Stimulated activated naive CD8-positive, alpha-beta T cell treated with anti-CD3 and anti-CD28 coated beads, Interleukin-15, Interleukin-2, amounts not matched to agents 100 ng/mL and 50 ng/mL, for 24 hours (primary cell): ENCODE data around the gene PTPRK.

Source experiments
- H3K27ac Mint-ChIP-seq: one replicate; pipeline ENCODE4 v1.8.0; 2021; ENCODE audit warnings: mild to moderate bottlenecking, mixed read lengths
- H3K27me3 Mint-ChIP-seq: one replicate; pipeline ENCODE4 v1.8.0; 2021; ENCODE audit warnings: mixed read lengths
- H3K36me3 Mint-ChIP-seq: one replicate; pipeline ENCODE4 v1.8.0; 2021; ENCODE audit warnings: low read depth, mixed read lengths
- H3K4me1 Mint-ChIP-seq: one replicate; pipeline ENCODE4 v1.8.0; 2021; ENCODE audit warnings: low read depth, mixed read lengths
- H3K4me3 Mint-ChIP-seq: one replicate; pipeline ENCODE4 v1.8.0; 2021; ENCODE audit warnings: mild to moderate bottlenecking, mixed read lengths
- H3K9me3 Mint-ChIP-seq: one replicate; pipeline ENCODE4 v1.8.0; 2021; ENCODE audit warnings: mixed read lengths

PTPRK gene

GRCh38 chr6:128351255-128351514 is 169.2 kb downstream of the PTPRK start:
- Mint-ChIP-seq H3K36me3 (no peaks in the 10 kb centered on the region), H3K27me3 (no peaks in the 10 kb centered on the region), H3K27ac (no peak overlapping the region), H3K9me3 (no peaks in the 10 kb centered on the region), H3K4me3 (no peak overlapping the region), H3K4me1 (no peaks in the 10 kb centered on the region)

GRCh38 chr6:128350416-128351254 is 169.8 kb downstream of the PTPRK start:
- H3K27ac Mint-ChIP-seq = no peak overlapping the region
- H3K27me3 Mint-ChIP-seq = no peaks in the 10 kb centered on the region
- H3K4me1 Mint-ChIP-seq = no peaks in the 10 kb centered on the region
- no peaks in the 10 kb centered on the region for H3K9me3 Mint-ChIP-seq
- no peaks in the 10 kb centered on the region for H3K36me3 Mint-ChIP-seq
- H3K4me3 Mint-ChIP-seq = no peak overlapping the region

- H3K4me3 Mint-ChIP-seq = no peak overlapping the region
- peaks cover 5% of the 10 kb centered on the region for H3K27me3 Mint-ChIP-seq
- no peaks in the 10 kb centered on the region for H3K9me3 Mint-ChIP-seq
- no peak overlapping the region for H3K27ac Mint-ChIP-seq
- no peaks in the 10 kb centered on the region for H3K36me3 Mint-ChIP-seq
- H3K4me1 Mint-ChIP-seq = no peaks in the 10 kb centered on the region
These were observed 173.3 kb downstream of the PTPRK start for GRCh38 chr6:128347123-128347522.

GRCh38 chr6:128346569-128346968 is 173.8 kb downstream of the PTPRK start:
- no peaks in the 10 kb centered on the region for H3K36me3 Mint-ChIP-seq
- H3K27me3 Mint-ChIP-seq = peaks cover 5% of the 10 kb centered on the region
- H3K4me1 Mint-ChIP-seq = no peaks in the 10 kb centered on the region
- no peaks in the 10 kb centered on the region for H3K9me3 Mint-ChIP-seq
- H3K4me3 Mint-ChIP-seq = no peak overlapping the region
- no peak overlapping the region for H3K27ac Mint-ChIP-seq

GRCh38 chr6:128345278-128345677 is 175.1 kb downstream of the PTPRK start:
- H3K9me3 Mint-ChIP-seq = no peaks in the 10 kb centered on the region
- no peak overlapping the region for H3K27ac Mint-ChIP-seq
- peaks cover 5% of the 10 kb centered on the region for H3K27me3 Mint-ChIP-seq
- no peak overlapping the region for H3K4me3 Mint-ChIP-seq
- no peaks in the 10 kb centered on the region for H3K4me1 Mint-ChIP-seq
- no peaks in the 10 kb centered on the region for H3K36me3 Mint-ChIP-seq

- no peak overlapping the region for H3K27ac Mint-ChIP-seq
- H3K36me3 Mint-ChIP-seq = no peaks in the 10 kb centered on the region
- H3K27me3 Mint-ChIP-seq = peaks cover 5% of the 10 kb centered on the region
- H3K4me3 Mint-ChIP-seq = no peak overlapping the region
- no peaks in the 10 kb centered on the region for H3K9me3 Mint-ChIP-seq
- no peaks in the 10 kb centered on the region for H3K4me1 Mint-ChIP-seq
These were observed 176.7 kb downstream of the PTPRK start for GRCh38 chr6:128343706-128344105.

GRCh38 chr6:128339635-128340450 is 180.6 kb downstream of the PTPRK start:
- Mint-ChIP-seq H3K4me1 (no peaks in the 10 kb centered on the region), H3K4me3 (no peak overlapping the region), H3K27ac (no peak overlapping the region), H3K27me3 (peaks cover 5% of the 10 kb centered on the region), H3K36me3 (no peaks in the 10 kb centered on the region), H3K9me3 (no peaks in the 10 kb centered on the region)

- H3K4me3 Mint-ChIP-seq = no peak overlapping the region
- no peaks in the 10 kb centered on the region for H3K36me3 Mint-ChIP-seq
- H3K9me3 Mint-ChIP-seq = no peaks in the 10 kb centered on the region
- no peaks in the 10 kb centered on the region for H3K27me3 Mint-ChIP-seq
- H3K27ac Mint-ChIP-seq = no peak overlapping the region
- H3K4me1 Mint-ChIP-seq = no peaks in the 10 kb centered on the region
These were observed 182.8 kb downstream of the PTPRK start for GRCh38 chr6:128337619-128338018.

GRCh38 chr6:128336436-128337095 is 183.8 kb downstream of the PTPRK start:
- Mint-ChIP-seq H3K4me1 (no peaks in the 10 kb centered on the region), H3K4me3 (no peak overlapping the region), H3K9me3 (no peaks in the 10 kb centered on the region), H3K27ac (no peak overlapping the region), H3K27me3 (no peaks in the 10 kb centered on the region), H3K36me3 (no peaks in the 10 kb centered on the region)

GRCh38 chr6:128335963-128336362 is 184.4 kb downstream of the PTPRK start:
- H3K9me3 Mint-ChIP-seq = no peaks in the 10 kb centered on the region
- H3K4me3 Mint-ChIP-seq = no peak overlapping the region
- H3K27ac Mint-ChIP-seq = no peak overlapping the region
- no peaks in the 10 kb centered on the region for H3K27me3 Mint-ChIP-seq
- H3K36me3 Mint-ChIP-seq = no peaks in the 10 kb centered on the region
- H3K4me1 Mint-ChIP-seq = no peaks in the 10 kb centered on the region

GRCh38 chr6:128333581-128334223 is 186.7 kb downstream of the PTPRK start:
- no peaks in the 10 kb centered on the region for H3K4me1 Mint-ChIP-seq
- H3K36me3 Mint-ChIP-seq = no peaks in the 10 kb centered on the region
- no peak overlapping the region for H3K27ac Mint-ChIP-seq
- H3K27me3 Mint-ChIP-seq = no peaks in the 10 kb centered on the region
- no peak overlapping the region for H3K4me3 Mint-ChIP-seq
- H3K9me3 Mint-ChIP-seq = no peaks in the 10 kb centered on the region

- no peaks in the 10 kb centered on the region for H3K27me3 Mint-ChIP-seq
- H3K27ac Mint-ChIP-seq = no peak overlapping the region
- H3K4me3 Mint-ChIP-seq = no peak overlapping the region
- no peaks in the 10 kb centered on the region for H3K36me3 Mint-ChIP-seq
- H3K4me1 Mint-ChIP-seq = no peaks in the 10 kb centered on the region
- H3K9me3 Mint-ChIP-seq = no peaks in the 10 kb centered on the region
These were observed 192.5 kb downstream of the PTPRK start for GRCh38 chr6:128327890-128328289.

GRCh38 chr6:128323011-128323410 is 197.4 kb downstream of the PTPRK start:
- no peak overlapping the region for H3K27ac Mint-ChIP-seq
- no peaks in the 10 kb centered on the region for H3K36me3 Mint-ChIP-seq
- no peaks in the 10 kb centered on the region for H3K9me3 Mint-ChIP-seq
- no peaks in the 10 kb centered on the region for H3K4me1 Mint-ChIP-seq
- no peak overlapping the region for H3K4me3 Mint-ChIP-seq
- H3K27me3 Mint-ChIP-seq = no peaks in the 10 kb centered on the region

GRCh38 chr6:128319946-128320345 is 200.5 kb downstream of the PTPRK start:
- Mint-ChIP-seq H3K27me3 (no peaks in the 10 kb centered on the region), H3K9me3 (no peaks in the 10 kb centered on the region), H3K4me1 (no peaks in the 10 kb centered on the region), H3K4me3 (no peak overlapping the region), H3K27ac (no peak overlapping the region), H3K36me3 (no peaks in the 10 kb centered on the region)

GRCh38 chr6:128319157-128319556 is 201.2 kb downstream of the PTPRK start:
- no peaks in the 10 kb centered on the region for H3K9me3 Mint-ChIP-seq
- no peaks in the 10 kb centered on the region for H3K4me1 Mint-ChIP-seq
- no peaks in the 10 kb centered on the region for H3K36me3 Mint-ChIP-seq
- no peak overlapping the region for H3K4me3 Mint-ChIP-seq
- H3K27ac Mint-ChIP-seq = no peak overlapping the region
- no peaks in the 10 kb centered on the region for H3K27me3 Mint-ChIP-seq
